GM18519 (cell line): ENCODE results near the gene CPEB2.

Experiments
- ATAC-seq: cut with Tn5 transposase; IDR thresholded peaks from one replicate; pipeline ENCODE4 v1.9.1; 2021; ENCODE audit warnings: mild to moderate bottlenecking, moderate library complexity; ENCODE audit not compliant: unreplicated experiment, low FRiP score

CPEB2 gene

DNA sequence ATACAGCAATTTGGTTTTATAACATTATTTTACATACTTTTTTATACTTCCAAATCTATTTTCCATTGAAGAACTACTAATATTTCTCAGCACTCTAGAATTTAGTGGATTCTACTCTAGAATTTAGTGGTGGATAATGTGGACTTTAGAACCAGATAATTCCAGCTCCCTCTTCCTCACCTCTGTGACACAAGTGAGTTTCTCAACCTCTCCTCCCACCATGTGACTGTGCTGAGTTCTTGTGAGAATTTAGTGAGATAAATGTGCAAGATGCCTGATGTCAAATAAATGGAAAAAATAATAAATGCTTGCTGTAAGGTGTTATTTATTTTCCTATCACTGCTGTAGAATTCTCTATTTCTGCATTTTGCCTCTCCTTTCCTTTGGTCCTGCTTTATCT, 107.3 kb downstream of the CPEB2 start:
- no peak for ATAC-seq

DNA sequence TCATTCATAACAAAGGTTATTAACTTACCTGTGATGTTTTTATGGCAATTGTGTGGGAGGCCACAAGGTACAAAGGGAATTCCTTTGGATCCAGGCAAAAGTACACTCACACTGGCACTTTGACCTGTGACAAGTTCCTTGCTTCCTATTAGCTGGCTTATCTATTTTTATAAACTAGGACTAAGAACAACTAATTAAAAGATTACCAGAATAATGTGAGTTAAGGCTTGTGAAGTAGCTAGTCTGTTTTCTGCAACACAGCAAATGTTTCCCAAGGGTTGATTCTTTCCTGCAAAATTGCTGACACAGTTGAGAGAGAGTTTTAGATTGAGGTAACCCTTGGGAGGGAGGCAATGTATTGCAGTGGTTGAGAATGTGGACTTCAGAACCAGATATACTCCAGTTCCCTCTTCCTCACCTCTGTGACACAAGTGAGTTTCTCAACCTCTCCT, 107.9 kb downstream of the CPEB2 start:
- ATAC-seq, result no peak

DNA sequence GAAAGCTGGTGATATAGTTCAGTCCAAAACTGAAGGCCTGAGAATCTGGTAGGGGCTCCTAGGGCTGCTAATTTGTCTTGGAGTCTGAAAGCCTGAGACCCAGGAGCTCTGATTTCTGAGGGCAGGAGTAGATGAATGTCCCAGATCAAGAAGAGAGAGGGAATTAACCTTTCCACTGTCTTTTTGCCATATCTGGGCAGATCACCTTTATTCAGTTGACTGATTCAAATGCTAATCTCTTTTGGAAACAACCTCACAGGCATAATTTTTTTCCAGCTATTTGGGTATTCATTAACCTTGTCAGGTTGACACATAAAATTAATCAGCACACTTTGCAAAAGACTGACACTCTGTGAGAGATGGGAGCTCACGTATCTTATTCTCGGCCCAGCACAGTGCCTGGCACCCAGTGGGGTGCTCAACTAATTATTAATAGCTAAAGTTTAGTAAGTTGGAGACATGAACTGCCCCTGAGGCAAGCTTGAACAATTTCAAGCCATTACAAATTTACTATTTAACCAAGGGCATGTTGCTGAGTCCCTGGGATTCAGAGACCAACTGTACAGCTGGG, 114.3 kb downstream of the CPEB2 start:
- no peak for ATAC-seq

DNA sequence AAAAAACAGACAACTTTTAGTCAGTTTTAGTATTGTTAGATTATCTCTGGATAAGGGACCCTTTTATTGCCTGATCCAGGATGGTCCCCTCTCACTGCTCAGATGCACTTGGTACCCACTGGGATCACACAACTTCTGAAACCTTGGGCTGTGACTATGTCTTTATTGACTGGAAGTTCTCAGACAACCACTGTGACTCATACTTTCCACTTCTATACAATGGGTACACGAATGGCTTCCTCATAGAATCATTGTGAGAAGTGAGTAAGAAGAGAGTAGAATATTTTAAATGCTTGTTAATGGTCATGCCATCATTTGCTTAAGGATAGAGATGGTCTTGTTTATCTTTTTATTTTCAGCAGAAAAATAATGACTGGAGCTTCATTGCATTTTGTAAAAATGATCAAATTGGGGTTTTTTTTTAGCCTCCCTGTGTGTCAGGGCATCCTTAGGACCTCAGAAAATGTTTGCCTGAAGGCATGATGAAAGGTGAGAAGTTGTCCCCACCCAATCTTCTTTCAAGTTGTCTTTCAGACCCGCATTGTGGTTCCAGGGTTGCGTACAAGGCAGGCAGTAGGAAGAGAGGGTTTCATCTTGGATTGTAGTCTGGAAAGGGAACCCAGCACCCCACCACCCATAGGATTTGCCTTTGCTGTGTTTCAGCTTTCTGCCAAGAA, 115.1 kb downstream of the CPEB2 start:
- ATAC-seq, result no peak

DNA sequence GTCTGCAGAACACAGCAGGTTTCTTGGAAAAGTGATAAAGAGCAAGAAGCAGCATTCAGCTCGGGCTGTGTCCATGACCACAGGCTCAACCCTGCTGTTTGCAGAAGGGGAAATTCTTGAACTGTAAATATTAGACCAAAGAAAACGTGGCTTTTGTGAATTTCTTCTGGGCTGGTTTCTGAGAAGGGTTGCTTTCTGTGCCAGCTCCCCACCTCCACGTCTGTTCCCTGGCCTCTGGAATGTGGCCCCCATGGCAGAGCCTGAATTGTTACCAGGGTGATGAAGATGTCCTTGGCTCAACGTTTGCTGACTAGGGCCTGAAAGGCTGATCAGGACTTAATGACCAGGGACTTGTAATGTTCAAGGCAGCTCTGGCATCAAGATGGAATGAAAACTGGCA, 116.0 kb downstream of the CPEB2 start:
- no peak for ATAC-seq
